RWPE1 (cell line): ENCODE data around the gene OBSL1.
A peak's percentile ranks its signal among the peaks of the same experiment; 100 is the strongest.

Source experiments
- CTCF ChIA-PET: fragments of 350-600 bp; sonication (Branson Sonifier 250); formaldehyde crosslinking; extraction: SDS; loops from one replicate; lab custom pipeline; 2021; lab: Yijun Ruan, JAX
- POLR2A ChIA-PET: fragments of 400-600 bp; formaldehyde crosslinking; extraction: SDS; loops from one replicate; lab custom pipeline; 2020; ENCODE audit warnings: antibody characterized with exemption; ENCODE audit not compliant: low non-redundant PET; lab: Yijun Ruan, JAX
- DNase-seq: peaks from one replicate; pipeline ENCODE4 v3.0.0; 2012; ENCODE audit warnings: low spot score
- H3K27ac ChIP-seq: fragments of 450-650 bp; 2 replicates; pipeline ENCODE4 v1.5.1; 2017
- CTCF ChIP-seq: fragments of 450-650 bp; conservative IDR thresholded peaks from 2 replicates; pipeline ENCODE4 v1.5.1; 2017; ENCODE audit warnings: low read depth, mild to moderate bottlenecking

The OBSL1 gene

DNA sequence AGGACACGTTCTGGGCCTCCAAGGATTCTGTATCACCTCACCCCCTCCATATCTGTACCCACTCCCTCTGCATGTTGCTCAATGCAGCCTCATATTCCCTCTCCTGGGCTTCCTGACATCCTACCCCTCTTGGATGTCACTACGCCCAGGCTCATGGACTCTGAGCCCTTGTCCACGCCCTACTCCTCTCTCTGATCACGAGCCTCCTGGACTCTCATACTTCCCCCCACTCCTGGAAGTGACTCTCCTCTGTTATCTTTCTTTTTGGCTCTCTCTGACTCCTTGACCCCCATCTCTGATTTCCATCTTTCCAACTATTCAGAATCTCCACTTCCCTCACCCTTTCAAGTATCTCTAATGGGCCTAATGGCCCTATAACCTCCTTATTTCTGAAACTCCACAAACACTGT lies 25.4 kb downstream of the OBSL1 start:
- ChIA-PET CTCF (interaction anchor here (0.8 kb wide), 1 partner anchor 15 kb away, joined by 5 read pairs; no protein-coding TSS in a partner anchor), POLR2A (no interaction called here)
- H3K27ac ChIP-seq: no peak overlapping the region
- DNase-seq: no peak
- TF ChIP-seq CTCF: no peak

- DNase-seq: no peak
- CTCF ChIA-PET: interaction anchor here (0.8 kb wide), 1 partner anchor 16 kb away, joined by 5 read pairs; no protein-coding TSS in a partner anchor
Measured at GRCh38 chr2:219545295-219545942, 25.9 kb downstream of the OBSL1 start.

GRCh38 chr2:219544567-219544966 lies 26.8 kb downstream of the OBSL1 start:
- peak overlapping the region; percentile 94; the same call in 1 of the 2 replicates for H3K27ac ChIP-seq
- ChIA-PET POLR2A (no interaction called here), CTCF (interaction anchor here (0.7 to 1.1 kb wide), 2 partner anchors 12 to 131 kb away, joined by 3 to 6 read pairs; no protein-coding TSS in a partner anchor)
- no peak for DNase-seq
- no peak for TF ChIP-seq CTCF

More at GRCh38 chr2:219545295-219545942, 25.9 kb downstream of the OBSL1 start:
- no peak overlapping the region for H3K27ac ChIP-seq
- POLR2A ChIA-PET: no interaction called here
- no peak for TF ChIP-seq CTCF

GRCh38 chr2:219543596-219544358 lies 27.6 kb downstream of the OBSL1 start, which contains the start of the genes CHPF and TMEM198:
Gene CHPF, minus strand, starts transcription at chr2:219543809. Its CDS starts 271 bp downstream, at chr2:219543538.
Gene TMEM198, plus strand, starts transcription at chr2:219544028. Its CDS starts 700 bp downstream, at chr2:219544728.
- peak within 1 kb of the TSS; percentile 94 for H3K27ac ChIP-seq
- ChIA-PET CTCF (interaction anchor here (0.7 to 5.5 kb wide), 3 partner anchors 11 to 131 kb away, joined by 3 to 25 read pairs (median 6); no protein-coding TSS in a partner anchor), POLR2A (interaction anchor here (0.6 to 1.3 kb wide), 2 partner anchors 27 to 1628 kb away, joined by 3 read pairs; partner anchors contain the start of gene OBSL1)
- DNase-seq: peak; percentile 99
- no peak for TF ChIP-seq CTCF

DNA sequence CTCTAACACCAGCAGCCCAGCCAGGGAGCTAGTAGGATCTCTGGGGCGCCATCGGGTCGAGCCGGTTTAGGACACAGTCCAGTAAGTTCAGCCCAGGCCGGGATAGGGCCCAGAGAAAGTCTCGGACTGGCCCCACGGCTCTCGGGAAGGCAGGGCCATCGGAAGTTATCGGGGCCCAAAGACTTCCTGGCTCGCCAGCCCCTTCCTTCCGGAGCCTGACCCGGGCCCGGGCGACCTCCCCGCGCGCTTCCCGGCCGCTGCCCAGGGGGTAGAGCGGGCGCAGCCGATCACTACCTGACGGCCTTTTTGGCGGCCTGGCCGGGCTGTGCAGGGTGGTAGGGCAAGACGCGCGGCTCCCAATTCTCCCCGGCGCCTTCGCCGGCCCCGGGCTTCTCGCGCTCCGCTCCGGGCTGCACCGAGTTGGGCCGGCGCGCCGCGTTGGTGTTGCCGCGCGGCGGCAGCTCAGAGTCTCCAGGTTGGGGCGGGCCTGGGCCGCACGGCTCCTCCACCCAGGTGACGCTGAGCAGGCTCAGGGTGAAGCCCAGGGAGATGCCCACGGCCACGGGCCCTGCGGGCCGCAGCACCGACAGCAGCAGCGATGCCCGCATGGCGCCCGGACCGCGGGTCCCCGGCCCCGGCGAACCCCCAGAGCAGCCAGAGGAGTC lies 28.3 kb downstream of the OBSL1 start:
- POLR2A ChIA-PET: interaction anchor here (0.6 to 1.3 kb wide), 2 partner anchors 28 to 1629 kb away, joined by 3 read pairs; partner anchors contain the start of gene OBSL1
- DNase-seq: peak; percentile 26
- CTCF ChIA-PET: interaction anchor here (5.5 kb wide), 1 partner anchor 13 kb away, joined by 25 read pairs; no protein-coding TSS in a partner anchor
- TF ChIP-seq CTCF: no peak
- H3K27ac ChIP-seq: peak overlapping the region; percentile 94
